CD1c-positive myeloid dendritic cell (primary cell): ENCODE data around the gene ALDH1L1.
"Not testable (repeated sequence)": the region's sequence is repeated elsewhere in the genome, so short reads cannot be mapped to it uniquely, and the experiment has no call there.

ENCODE experiments used
- DNase-seq: peaks from one replicate; pipeline ENCODE4 v3.0.0-alpha.2; 2016; ENCODE audit errors: extremely low spot score

ALDH1L1 gene

DNA sequence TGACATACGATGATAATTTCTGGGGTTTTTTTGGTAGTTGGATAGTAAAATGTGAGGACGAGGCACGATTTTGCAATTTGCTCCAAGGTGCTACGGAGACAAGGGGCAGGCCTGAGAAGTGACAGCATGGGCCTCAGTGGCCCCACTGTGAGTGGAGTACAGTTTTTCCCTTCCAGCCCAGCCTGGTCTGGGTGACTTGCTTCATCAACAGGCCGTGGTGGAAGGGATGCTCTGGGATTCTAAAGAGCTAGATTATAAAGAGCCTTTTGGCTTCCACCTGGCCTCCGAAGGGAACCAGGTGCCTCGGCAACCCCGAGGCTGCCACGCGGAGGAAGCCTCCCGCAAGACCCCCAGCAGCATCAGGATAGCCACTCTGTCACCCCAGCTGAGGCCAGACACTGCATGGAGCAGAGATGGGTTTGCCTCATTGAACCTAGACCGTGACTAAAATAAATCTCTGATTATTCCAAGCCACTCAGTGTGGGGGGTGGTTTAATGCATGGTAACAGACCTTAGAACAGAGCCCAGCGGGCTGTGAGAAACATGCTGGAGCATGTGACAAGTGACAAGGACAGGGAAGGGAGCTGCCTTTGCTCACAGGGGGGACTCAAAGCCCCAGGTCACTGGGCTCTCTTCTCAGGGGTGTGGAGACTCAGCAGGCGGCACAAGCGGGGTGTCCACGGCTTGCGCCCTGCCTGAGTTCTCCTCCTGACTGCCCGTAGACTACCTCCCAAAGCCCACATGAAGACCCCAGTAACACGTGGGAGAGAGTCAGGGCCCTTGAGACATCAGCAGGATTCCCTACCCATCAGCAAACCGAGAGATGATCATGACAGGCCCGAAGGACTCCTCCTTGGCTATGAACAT is 73.8 kb downstream of the ALDH1L1 start:
- no peak for DNase-seq

GRCh38 chr3:126105691-126106187 is 74.6 kb downstream of the ALDH1L1 start:
- DNase-seq: no peak

DNA sequence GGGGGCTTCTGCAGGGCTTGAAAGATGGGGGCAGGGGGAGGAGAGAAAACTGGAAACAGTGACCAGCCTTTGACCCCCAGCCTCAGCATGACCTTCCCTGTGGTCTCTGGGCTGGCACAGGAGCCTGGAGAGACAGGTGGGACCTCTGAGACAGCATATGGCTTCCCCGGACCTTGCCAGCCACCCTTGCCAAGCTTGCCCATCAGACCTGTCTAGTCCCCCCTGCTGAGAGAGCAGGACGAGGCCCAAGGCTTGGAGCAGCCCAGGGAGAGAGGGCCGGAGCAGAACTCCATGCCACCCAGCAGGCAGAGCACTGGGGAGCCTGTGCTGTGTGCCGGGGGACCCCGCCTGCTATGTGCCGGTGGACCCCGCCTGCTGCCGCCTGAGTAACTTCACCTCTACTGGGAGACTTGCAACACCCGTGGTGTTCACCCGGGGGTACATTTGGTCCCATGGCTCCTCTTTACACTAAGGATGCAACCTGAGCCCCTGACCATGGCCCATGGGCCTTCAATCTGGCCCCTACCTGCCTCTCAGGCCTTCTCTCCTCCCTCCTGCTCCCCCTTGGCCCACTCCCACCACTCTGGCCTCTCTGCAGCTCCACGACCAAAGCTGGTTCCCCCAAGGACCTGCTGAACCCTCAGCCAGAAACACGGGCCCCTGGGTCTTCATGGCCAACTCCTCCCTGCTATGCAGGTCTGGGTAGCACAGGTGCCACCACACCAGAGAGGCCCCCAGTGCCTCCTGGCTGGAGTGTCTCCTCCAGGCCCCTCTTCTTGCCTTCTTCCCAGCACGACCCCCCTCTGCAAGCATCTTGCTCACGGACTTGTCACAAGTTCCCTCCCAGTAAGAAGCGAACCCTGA is 75.4 kb downstream of the ALDH1L1 start:
- no peak for DNase-seq

DNA sequence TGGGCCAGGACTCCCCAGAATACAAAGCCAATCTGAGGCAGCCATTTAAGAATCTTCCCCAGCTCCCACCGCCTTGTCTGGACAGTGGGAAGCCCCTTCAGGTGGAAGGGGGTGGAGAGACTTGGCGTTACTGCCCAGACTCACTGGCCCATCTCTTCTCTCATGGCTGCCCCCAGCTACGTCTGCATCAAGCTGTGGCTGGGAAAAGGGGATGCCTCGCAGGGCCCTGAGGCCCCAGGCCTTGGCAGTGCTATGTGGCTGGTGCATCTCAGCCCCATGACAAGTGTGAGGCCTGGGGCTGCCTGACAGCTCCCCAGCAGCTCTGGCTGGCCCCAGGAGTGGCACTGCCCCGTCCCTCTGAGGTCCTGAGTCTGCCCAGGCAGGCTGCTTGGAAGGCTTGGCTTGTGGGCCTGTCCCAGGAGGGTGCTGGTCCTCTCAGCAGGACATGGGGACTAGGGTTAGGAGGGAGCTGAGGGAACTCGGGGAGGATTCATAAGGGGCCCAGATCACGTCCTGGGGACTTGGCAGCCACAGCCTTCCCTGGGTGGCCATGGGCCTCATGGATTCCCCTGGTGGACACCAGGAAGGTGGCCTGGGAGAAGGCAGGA is 76.3 kb downstream of the ALDH1L1 start:
- no peak for DNase-seq

GRCh38 chr3:126103121-126104027 is 77.0 kb downstream of the ALDH1L1 start:
- no peak for DNase-seq

DNA sequence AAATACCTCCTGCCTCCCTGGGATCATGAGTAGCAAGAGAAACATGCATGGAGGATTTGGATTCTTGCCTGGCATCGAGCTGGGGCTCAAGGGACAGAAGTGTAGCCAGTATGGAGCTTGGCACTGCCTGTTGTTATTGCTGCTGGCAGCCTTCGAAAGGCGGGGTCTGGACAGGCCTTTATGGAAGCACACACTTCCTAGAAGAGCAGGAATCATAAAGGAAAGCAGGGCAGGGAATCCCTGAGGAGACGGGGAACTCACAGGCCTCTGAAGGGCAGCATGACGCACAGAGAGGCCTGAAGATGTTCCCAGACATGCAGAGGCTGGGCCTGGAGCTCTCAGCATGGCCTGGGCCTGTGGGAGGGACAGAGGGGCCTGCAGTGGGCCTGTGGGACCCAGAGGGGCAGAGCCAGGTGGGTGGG is 77.8 kb downstream of the ALDH1L1 start:
- DNase-seq: no peak

DNA sequence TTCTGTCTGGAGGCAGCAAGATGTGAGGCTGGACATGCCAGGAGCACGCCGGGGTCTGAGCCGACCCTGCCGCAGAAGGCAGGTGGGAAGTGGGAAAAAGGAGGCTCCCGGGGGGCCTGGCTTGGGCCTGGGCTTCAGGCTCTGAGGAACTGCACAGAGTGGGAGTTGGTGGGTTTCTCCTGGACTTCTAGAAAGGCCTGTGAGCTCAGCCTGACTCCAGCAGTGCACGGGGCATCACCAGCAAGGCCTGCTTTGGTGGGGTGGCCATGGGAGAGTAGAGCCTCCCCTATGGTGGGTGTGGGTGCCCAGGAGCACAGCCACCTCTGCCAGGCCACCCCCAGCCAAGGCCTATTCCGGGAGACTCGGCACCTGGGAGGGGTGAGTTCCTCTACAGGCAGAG is 78.4 kb downstream of the ALDH1L1 start:
- no peak for DNase-seq

DNA sequence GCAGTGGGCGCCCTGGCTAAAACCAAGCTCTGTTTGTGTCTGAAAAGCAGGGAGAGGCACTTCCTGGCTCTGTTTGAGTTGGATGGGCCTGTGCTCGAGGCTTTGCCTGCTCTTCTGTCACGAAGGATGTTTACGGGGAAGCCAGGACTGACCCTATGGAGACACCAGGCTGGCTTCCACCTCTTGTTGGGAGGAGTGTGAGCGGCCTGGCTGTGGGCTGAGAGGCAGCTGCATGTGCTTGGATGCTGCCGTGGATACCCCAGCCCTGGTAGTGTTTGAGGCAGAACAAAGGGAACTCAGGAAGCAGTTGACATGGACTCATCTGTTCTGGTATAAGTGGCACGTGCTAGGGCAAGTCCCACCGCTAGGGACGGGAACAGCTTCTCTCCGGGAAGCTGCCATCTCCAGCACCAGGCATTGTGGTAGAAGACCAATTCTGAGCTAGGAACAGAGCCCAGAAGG is 78.8 kb downstream of the ALDH1L1 start:
- DNase-seq: no peak

- DNase-seq: no peak
Measured at GRCh38 chr3:126100634-126101301, 79.6 kb downstream of the ALDH1L1 start.

DNA sequence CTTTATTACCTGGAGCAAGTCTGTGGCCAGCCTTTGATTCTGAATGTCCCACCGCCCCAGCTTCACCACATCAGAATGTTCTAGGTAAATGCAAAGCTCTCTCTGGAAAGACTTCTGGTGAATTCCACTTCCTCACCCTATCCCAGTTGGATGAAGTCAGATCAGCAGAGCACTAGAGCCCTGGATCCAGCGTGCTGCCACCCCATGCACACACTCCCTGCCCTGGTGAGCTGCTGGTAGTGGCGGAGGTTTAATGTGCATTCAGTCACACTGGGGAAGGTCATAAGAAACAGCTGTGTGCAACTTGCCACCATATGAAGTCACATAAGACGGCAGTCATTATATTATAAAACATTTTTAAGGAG is 80.1 kb downstream of the ALDH1L1 start:
- DNase-seq: no peak

DNA sequence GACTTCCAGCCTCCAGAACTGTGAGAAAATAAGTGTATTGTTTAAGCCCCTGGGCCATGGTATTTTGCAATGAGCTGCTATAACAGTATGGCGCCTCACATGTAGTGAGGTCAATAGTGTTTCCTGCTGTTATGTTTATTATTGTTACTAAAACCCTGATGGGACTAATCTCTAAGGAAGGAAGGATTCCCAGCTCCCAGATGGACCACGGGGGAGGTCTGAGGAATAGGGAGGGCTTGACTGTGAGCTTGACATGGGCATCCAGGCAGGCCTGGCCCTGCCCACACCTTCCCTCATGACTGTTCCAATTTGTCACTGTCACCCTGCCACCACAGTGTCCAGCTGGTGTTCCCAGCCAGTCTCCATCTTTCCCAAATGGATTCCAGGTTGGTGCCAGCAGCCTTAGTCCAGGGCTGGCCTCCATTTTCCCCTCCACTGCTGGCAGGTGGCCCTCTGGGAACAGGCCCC is 82.0 kb downstream of the ALDH1L1 start:
- DNase-seq: no peak

DNA sequence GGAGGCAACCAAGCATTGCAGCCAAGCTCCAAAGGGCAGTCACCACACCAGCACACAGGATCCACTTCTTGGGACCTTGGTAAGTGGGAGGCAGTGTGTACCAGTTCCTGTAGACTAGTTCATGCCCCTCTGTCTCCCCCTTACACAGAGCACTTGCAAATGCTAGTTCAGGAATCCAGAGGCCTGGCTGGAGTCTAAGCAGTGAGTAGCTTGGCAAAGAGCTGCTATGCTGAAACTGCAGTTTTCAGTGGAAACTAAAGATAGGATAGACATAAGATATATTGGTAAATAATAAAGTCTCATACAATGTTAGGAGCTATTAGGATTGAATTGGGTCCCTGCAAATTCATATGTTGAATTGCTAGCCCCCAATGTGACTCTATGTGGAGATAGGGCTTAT is 82.6 kb downstream of the ALDH1L1 start:
- no peak for DNase-seq

DNA sequence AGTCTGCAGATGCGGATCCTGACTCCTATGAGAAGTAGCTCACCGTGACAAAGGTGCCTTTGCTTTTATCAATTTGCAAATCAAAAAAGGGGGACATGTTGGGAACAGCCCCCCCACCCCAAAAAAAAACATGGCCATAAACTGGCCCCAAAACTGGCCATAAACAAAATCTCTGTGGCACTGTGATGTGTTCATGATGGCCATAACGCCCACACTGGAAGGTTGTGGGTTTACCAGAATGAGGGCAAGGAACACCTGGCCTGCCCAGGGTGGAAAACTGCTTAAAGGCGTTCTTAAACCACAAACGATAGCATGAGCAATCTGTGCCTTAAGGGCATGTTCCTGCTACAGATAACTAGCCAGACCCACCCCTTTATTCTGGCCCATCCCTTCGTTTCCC is 84.1 kb downstream of the ALDH1L1 start:
- DNase-seq: not testable (repeated sequence)

DNA sequence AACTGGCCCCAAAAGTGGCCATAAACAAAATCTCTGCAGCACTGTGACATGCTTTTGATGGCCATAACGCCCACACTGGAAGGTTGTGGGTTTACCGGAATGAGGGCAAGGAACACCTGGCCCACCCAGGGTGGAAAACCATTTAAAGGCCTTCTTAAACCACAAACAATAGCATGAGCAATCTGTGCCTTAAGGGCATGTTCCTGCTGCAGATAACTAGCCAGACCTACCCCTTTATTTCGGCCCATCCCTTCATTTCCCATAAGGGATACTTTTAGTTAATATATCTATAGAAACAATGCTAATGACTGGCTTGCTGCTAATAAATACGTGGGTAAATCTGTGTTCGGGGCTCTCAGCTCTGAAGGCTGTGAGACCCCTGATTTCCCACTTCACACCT is 88.3 kb downstream of the ALDH1L1 start:
- not testable (repeated sequence) for DNase-seq

DNA sequence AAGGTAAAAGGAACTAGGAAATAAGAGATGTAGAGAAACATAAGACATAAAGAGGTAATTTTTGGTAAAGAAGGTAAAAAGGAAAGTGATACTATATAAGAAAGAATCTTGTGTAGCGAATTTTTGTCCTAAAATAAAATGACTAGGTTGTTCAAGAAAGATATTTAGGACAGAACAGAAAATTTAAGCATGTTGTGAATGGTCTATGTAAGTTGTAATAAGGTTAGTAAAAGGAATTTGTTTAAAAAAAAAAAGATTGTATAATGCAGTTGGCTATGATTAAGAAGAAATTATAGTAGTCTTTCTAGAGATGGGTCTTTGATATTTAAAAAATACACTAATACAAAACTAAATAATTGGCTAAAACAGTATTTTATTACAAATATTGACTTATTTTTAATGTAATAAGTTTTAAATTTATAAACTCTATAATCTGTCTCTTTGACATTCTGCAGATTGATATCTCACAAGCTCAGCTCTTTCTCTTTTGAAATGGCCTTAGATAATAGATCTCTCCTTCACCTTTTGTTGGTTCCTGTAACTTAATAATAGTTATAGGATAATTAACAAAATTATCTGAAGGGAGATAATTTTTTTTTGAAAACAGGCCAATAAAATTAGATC is 92.7 kb downstream of the ALDH1L1 start:
- DNase-seq: no peak

DNA sequence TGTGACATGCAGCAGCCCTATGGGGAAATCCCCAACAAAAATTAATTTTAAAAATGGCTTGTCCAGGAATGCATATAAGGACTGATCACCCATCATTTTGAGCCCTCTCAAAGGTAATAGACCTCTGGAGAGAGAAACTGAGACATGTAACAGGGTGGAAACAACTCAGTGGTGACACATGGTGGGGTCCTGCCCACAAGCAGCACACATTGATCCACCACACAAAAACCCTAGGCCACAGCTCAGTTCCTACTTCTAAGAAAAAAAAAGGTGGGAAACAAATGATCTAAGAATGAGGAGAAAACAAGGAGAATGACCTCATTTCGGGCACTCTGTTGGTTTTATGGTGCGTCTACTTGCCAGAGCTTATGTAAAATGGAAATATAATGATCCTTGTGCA is 94.5 kb downstream of the ALDH1L1 start:
- DNase-seq: no peak

DNA sequence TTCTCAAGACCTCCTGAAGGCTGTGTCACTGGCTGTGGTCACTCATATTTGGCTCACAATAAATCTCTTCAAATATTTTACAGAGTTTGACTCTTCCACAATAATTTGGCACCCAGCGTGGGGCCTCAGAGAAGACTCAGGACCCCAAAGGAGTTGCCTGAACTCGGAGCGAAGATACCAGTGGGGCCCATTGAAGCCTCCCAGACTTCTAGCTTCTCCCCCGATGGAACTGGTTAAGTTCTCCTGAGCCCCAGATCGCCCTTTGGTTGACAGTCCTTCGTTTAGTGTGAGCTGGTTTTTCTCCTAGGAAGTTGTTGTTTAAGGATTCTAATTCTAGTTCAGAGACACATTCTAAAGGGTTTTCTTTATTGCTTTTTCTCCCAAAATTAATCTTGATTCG is 95.1 kb downstream of the ALDH1L1 start:
- no peak for DNase-seq

- no peak for DNase-seq
Measured at GRCh38 chr3:126084768-126085180, 95.6 kb downstream of the ALDH1L1 start.

DNA sequence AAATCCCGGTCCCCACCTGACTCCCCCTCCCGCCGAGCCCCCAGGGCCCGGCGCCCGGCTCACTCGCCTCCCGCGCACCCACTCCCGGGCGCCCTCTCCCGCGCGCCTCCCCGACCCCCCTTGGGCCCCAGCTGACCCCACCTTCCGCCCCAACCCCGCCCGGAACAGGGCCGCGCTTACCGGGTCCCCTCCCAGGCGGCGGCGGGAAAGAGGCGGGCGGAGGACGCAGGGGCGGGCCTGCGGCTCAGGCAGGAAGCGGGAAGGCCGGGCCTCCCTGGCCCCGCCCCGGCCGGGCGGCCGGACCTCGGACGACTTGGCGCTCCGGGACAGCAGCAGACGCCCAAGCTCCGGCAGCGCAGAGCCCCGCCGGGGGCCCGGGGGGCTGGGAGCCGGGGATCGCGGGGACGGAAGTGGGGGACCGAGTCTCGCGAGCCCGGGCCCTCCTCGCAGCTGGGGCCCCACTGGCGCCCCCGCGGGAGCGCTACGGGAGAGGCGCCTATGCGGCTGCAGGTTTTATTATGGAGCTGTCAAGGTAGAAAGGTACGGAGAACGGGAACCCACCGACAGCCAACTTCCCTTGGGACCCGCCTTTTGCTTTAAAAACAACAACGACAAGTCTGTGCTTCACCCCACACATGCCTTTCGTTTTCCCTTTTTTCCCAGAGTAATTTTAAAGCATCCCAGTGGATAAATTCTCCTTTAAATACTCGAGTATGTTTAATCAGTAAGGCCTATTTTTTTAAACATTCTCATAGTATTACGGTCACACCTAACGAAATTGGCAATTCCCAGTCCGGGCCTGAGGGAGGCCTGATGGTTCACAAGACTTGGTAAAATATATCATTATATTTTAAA is 96.2 kb downstream of the ALDH1L1 start, which contains the start of gene SLC41A3:
TSS of gene SLC41A3 (minus strand) at position 212 of the 855 bp plus-strand sequence. CDS start 15,905 bp downstream, outside the sequence.
- peak; percentile 84 for DNase-seq
